GM12878 (cell line): ENCODE data around the gene SIDT1. TPM values are rescaled to one million over a fixed set of nuclear protein-coding genes. Genes with fewer than 3 reads are reported as not detected.

Experiments
- ATAC-seq: fragments of 200-7000 bp; cut with Tn5 transposase; 3 replicates; pipeline ENCODE4 v1.9.1; 2020; ENCODE audit warnings: mild to moderate bottlenecking, moderate library complexity
- BruUV-seq: library from RNA; stranded (reverse); fragments of 400-500 nt; replicated peaks from 2 replicates; lab custom pipeline; 2021; lab: Mats Ljungman, UMichigan
- CTCF ChIA-PET: fragments of 300-600 bp; sonication (Branson Sonifier 250); formaldehyde crosslinking; extraction: SDS; loops from one replicate; lab custom pipeline; 2021; ENCODE audit warnings: inconsistent platforms; lab: Yijun Ruan, JAX
- POLR2A ChIA-PET: fragments of 350-600 bp; formaldehyde crosslinking; extraction: SDS; loops from one replicate; lab custom pipeline; 2021; ENCODE audit warnings: inconsistent platforms; lab: Charles Lee
- RAD21 ChIA-PET: fragments of 300-600 bp; sonication (Branson Sonifier 250); formaldehyde crosslinking; loops from one replicate; lab custom pipeline; 2023; ENCODE audit warnings: antibody characterized with exemption; ENCODE audit not compliant: unreplicated experiment; lab: Charles Lee
- SMC1A ChIA-PET: fragments of 300-600 bp; sonication (Branson Sonifier 250); formaldehyde crosslinking; loops from one replicate; lab custom pipeline; 2023; ENCODE audit not compliant: unreplicated experiment, uncharacterized antibody; lab: Charles Lee
- DNase-seq: peaks from one replicate; pipeline ENCODE4 v3.0.0-alpha.2; 2011; ENCODE audit warnings: low read depth, low spot score
- FAIRE-seq: peaks from 3 replicates; lab custom pipeline; 2011; peaks lifted over from hg19 to GRCh38; lab: Jason Lieb, UNC
- H2AFZ ChIP-seq: 2 replicates; pipeline ENCODE4 v1.6.0; 2011; ENCODE audit warnings: low read depth, low read length, control low read depth; ENCODE audit not compliant: control insufficient read depth
- H3K27ac ChIP-seq: 2 replicates; pipeline ENCODE4 v1.5.1; 2011; ENCODE audit warnings: control low read depth; ENCODE audit not compliant: control insufficient read depth, insufficient read depth
- H3K27me3 ChIP-seq, 2 experiments: replicated peaks in 1 of 2; 2 replicates each; pipeline versions ENCODE4 v1.6.0 to v1.6.1; 2011; ENCODE audit warnings: low read length in 1 of 2; ENCODE audit not compliant: control insufficient read depth in 2 of 2, insufficient read depth in 2 of 2
- H3K36me3 ChIP-seq, 2 experiments: 2 replicates each; pipeline ENCODE4 v1.5.1; 2011; ENCODE audit warnings: low read length in 1 of 2; ENCODE audit not compliant: control insufficient read depth in 2 of 2, insufficient read depth in 2 of 2
- H3K4me1 ChIP-seq: 2 replicates; pipeline ENCODE4 v1.6.1; 2011; ENCODE audit warnings: mild to moderate bottlenecking, low read length, moderate library complexity, mixed read lengths; ENCODE audit not compliant: control insufficient read depth, insufficient read depth
- H3K4me2 ChIP-seq: 2 replicates; pipeline ENCODE4 v1.6.0; 2011; ENCODE audit warnings: control low read depth; ENCODE audit not compliant: control insufficient read depth, insufficient read depth
- H3K4me3 ChIP-seq: fragments of 200-600 bp; sonication (generic); 2 replicates; pipeline ENCODE4 v1.5.1; 2016
- H3K79me2 ChIP-seq: 2 replicates; pipeline ENCODE4 v1.6.0; 2011; ENCODE audit warnings: low read length; ENCODE audit not compliant: control insufficient read depth, insufficient read depth
- H3K9ac ChIP-seq: 2 replicates; pipeline ENCODE4 v1.8.0; 2011; ENCODE audit warnings: low read length, control low read depth, mixed read lengths; ENCODE audit not compliant: control insufficient read depth, insufficient read depth
- H3K9me3 ChIP-seq: replicated peaks from 3 replicates; pipeline ENCODE4 v1.5.1; 2011; ENCODE audit warnings: mild to moderate bottlenecking, low read length; ENCODE audit not compliant: control insufficient read depth, insufficient read depth
- H4K20me1 ChIP-seq: 2 replicates; pipeline ENCODE4 v1.6.0; 2011; ENCODE audit not compliant: control insufficient read depth, insufficient read depth
- CEBPB ChIP-seq, 2 experiments: fragments of 150-350 bp in 1 of 2; IDR thresholded peaks; 2 replicates each; pipeline ENCODE4 v1.6.1; 2012 to 2014; ENCODE audit warnings: low read depth in 2 of 2, low read length in 2 of 2, borderline replicate concordance in 1 of 2, inconsistent platforms in 1 of 2
- CHD1 ChIP-seq: IDR thresholded peaks from 2 replicates; pipeline ENCODE4 v1.6.1; 2012; ENCODE audit warnings: low read depth, low read length, improper control_type of control experiment
- CHD2 ChIP-seq: IDR thresholded peaks from 2 replicates; pipeline ENCODE4 v1.6.1; 2011; ENCODE audit warnings: low read depth, low read length, improper control_type of control experiment, borderline replicate concordance
- E2F4 ChIP-seq: IDR thresholded peaks from 2 replicates; pipeline ENCODE4 v1.6.1; 2012; ENCODE audit warnings: low read depth, low read length, improper control_type of control experiment
- EP300 ChIP-seq, 2 experiments: fragments of 150-350 bp in 1 of 2; IDR thresholded peaks; 2 replicates each; pipeline ENCODE4 v1.6.1; 2011 to 2012; ENCODE audit warnings: low read depth in 2 of 2, low read length in 2 of 2, borderline replicate concordance in 1 of 2, improper control_type of control experiment in 1 of 2, inconsistent platforms in 1 of 2; ENCODE audit not compliant: control insufficient read depth in 1 of 2
- IRF5 ChIP-seq: fragments of 450-650 bp; IDR thresholded peaks from 2 replicates; pipeline ENCODE4 v1.6.1; 2017; ENCODE audit warnings: borderline replicate concordance
- MEF2B ChIP-seq: fragments of 450-650 bp; IDR thresholded peaks from 2 replicates; pipeline ENCODE4 v1.6.1; 2018; ENCODE audit warnings: mild to moderate bottlenecking, moderate library complexity; ENCODE audit not compliant: partially characterized antibody, poor library complexity, severe bottlenecking
- NR2C1 ChIP-seq: fragments of 450-650 bp; IDR thresholded peaks from 2 replicates; pipeline ENCODE4 v1.6.1; 2017; ENCODE audit warnings: antibody characterized with exemption, mild to moderate bottlenecking, moderate library complexity
- RAD21 ChIP-seq: IDR thresholded peaks from 2 replicates; pipeline ENCODE4 v1.6.1; 2011; ENCODE audit warnings: mild to moderate bottlenecking, low read depth, low read length, moderate library complexity; ENCODE audit not compliant: insufficient read depth
- REST ChIP-seq: IDR thresholded peaks from 2 replicates; pipeline ENCODE4 v1.6.1; 2012; ENCODE audit warnings: mild to moderate bottlenecking, low read depth, low read length
- SRF ChIP-seq, 2 experiments: IDR thresholded peaks; 2 replicates each; pipeline ENCODE4 v1.6.1; 2011; ENCODE audit warnings: low read depth in 2 of 2, low read length in 2 of 2, mild to moderate bottlenecking in 1 of 2, moderate library complexity in 1 of 2
- TAF1 ChIP-seq: IDR thresholded peaks from 2 replicates; pipeline ENCODE4 v1.6.1; 2011; ENCODE audit warnings: mild to moderate bottlenecking, low read depth, low read length, borderline replicate concordance
- TCF7 ChIP-seq: IDR thresholded peaks from 2 replicates; pipeline ENCODE4 v1.6.1; 2014; ENCODE audit warnings: antibody characterized with exemption, borderline replicate concordance
- ZNF217 ChIP-seq: fragments of 450-650 bp; IDR thresholded peaks from 2 replicates; pipeline ENCODE4 v1.6.1; 2017; ENCODE audit warnings: antibody characterized with exemption, mild to moderate bottlenecking
- WGBS: methylation state at CpG from one replicate; pipeline ENCODE4 v1.1.6; 2016; ENCODE audit warnings: low lambda C conversion rate; ENCODE audit not compliant: insufficient replicate concordance, insufficient coverage; ENCODE audit errors: missing lambda C conversion rate; 5-methylcytosine and 5-hydroxymethylcytosine counted together
- in situ Hi-C: fragments of 300-500 bp; cut with MboI; formaldehyde crosslinking; loops from 9 replicates; pipeline ENCODE4 v1.14.3; 2018; ENCODE audit warnings: mixed read lengths
- intact Hi-C: fragments of 100-400 bp; cut with micrococcal nuclease; formaldehyde crosslinking; loops from one replicate; pipeline ENCODE4 v1.14.2; 2022; ENCODE audit not compliant: unreplicated experiment
- polyA plus RNA-seq, 11 experiments: library from polyadenylated mRNA; depleted of rRNA in 4 of 11; unstranded in 6 of 11; stranded (reverse) in 5 of 11; fragments of >200 nt; fragmentation: Nextera tagmentation in 4 of 11; fragmentation: Illumina TruSeq in 1 of 11; extraction: Ambion mirVana in 4 of 11; extraction: Trizol in 1 of 11; gene quantifications; 1 replicate in 1 of 11; 2 replicates in 10 of 11; pipeline versions ENCODE4 v1.2.1 to v1.2.3, GENCODE V29; 2011 to 2016; ENCODE audit warnings: inconsistent platforms in 2 of 11, missing spikeins in 2 of 11, low read depth in 1 of 11
- total RNA-seq, 4 experiments: library from RNA; depleted of rRNA in 3 of 4; stranded (reverse); fragments of >200 nt in 3 of 4; fragmentation: Illumina TruSeq in 1 of 4; extraction: Trizol in 1 of 4; gene quantifications; 2 replicates each; pipeline versions ENCODE4 v1.2.1 to v1.2.3, GENCODE V29; 2013 to 2021

Gene SIDT1
- total and polyA plus RNA-seq, 10 of the 15 experiments (the other 5 are each of a cell fraction or from before 2014, with no cell fraction given) = 3.0 to 45.0 (median 26.6) TPM

- Histone ChIP-seq H3K4me3 (no peak overlapping the region), H3K4me2 (no peak overlapping the region), H3K9ac (no peak overlapping the region), H2AFZ (no peak overlapping the region), H3K9me3 (no peaks in the 10 kb centered on the region), H3K4me1 (no peaks in the 10 kb centered on the region; the same call in 1 of the 2 replicates), H4K20me1 (no peaks in the 10 kb centered on the region), H3K36me3 (peaks cover 3 to 57% of the 10 kb centered on the region in 2 experiments), H3K79me2 (no peaks in the 10 kb centered on the region), H3K27me3 (no peaks in the 10 kb centered on the region), H3K27ac (no peak overlapping the region)
- RAD21 ChIA-PET = no interaction called here
- ATAC-seq (no peak), FAIRE-seq (no peak), DNase-seq (no peak)
- intact Hi-C loops (no loop called here), in situ Hi-C loops (no loop called here)
- POLR2A ChIA-PET = no interaction called here
- 97% methylated on average over 2 of the region's 2 CpGs for WGBS
- SMC1A ChIA-PET = interaction anchor here (2.4 kb wide), 1 partner anchor 105 kb away, joined by 5 read pairs; no protein-coding TSS in a partner anchor
- CTCF ChIA-PET = interaction anchor here (0.9 to 2.2 kb wide), 3 partner anchors 23 to 107 kb away, joined by 3 to 6 read pairs (median 3); no protein-coding TSS in a partner anchor
- no TSS peak for BruUV-seq
- TF ChIP-seq SRF (IDR thresholded peaks at IDR 0.05; ENCODE audit: low read depth in 2 of 2, low read length in 2 of 2) (no peak), EP300 (IDR thresholded peaks at IDR 0.05; ENCODE audit: borderline replicate concordance in 1 of 2, control insufficient read depth in 1 of 2, low read depth in 2 of 2, low read length in 2 of 2) (no peak), IRF5 (no peak), TAF1 (no peak), MEF2B (no peak), REST (no peak), E2F4 (no peak), RAD21 (no peak), ZNF217 (no peak), NR2C1 (no peak), TCF7 (no peak), CHD1 (no peak), CHD2 (no peak), CEBPB (IDR thresholded peaks at IDR 0.05; ENCODE audit: borderline replicate concordance in 1 of 2, low read depth in 2 of 2, low read length in 2 of 2) (no peak)
Measured at GRCh38 chr3:113600418-113601182, 68.2 kb downstream of the SIDT1 start.
